Uterus (tissue), 4 donors: ENCODE data around the gene PEPD. TPM values are rescaled to one million over a fixed set of nuclear protein-coding genes. Genes with fewer than 3 reads are reported as not detected.

Source experiments
- DNase-seq, 2 donors: peaks; one replicate each; pipeline ENCODE4 v3.0.0-alpha.2; 2019 to 2020
- H3K27ac ChIP-seq, 2 donors: fragments of 200-600 bp; sonication (generic); 1 replicate in 1 of 2; 2 replicates in 1 of 2; pipeline ENCODE4 v1.5.1; 2016 to 2018
- H3K27me3 ChIP-seq, 2 donors: fragments of 200-600 bp; sonication (generic); one replicate each; pipeline ENCODE4 v1.5.1; 2018 to 2019; ENCODE audit warnings: control low read depth in 1 of 2
- H3K36me3 ChIP-seq, 2 donors: fragments of 200-600 bp; sonication (generic); one replicate each; pipeline ENCODE4 v1.5.1; 2019; ENCODE audit warnings: control low read depth in 1 of 2
- H3K4me1 ChIP-seq, 2 donors: fragments of 200-600 bp; sonication (generic); one replicate each; pipeline ENCODE4 v1.5.1; 2018 to 2019; ENCODE audit warnings: control low read depth in 1 of 2
- H3K4me3 ChIP-seq, 2 donors: fragments of 200-600 bp; sonication (generic); 1 replicate in 1 of 2; 2 replicates in 1 of 2; pipeline ENCODE4 v1.5.1; 2018 to 2019; ENCODE audit warnings: mild to moderate bottlenecking in 1 of 2
- H3K9me3 ChIP-seq, 2 donors: fragments of 200-600 bp; sonication (generic); one replicate each; pipeline ENCODE4 v1.5.1; 2019; ENCODE audit warnings: control low read depth in 1 of 2
- POLR2A ChIP-seq, 2 donors: fragments of 450-650 bp; IDR thresholded peaks; one replicate each; pipeline ENCODE4 v1.6.1; 2016; ENCODE audit warnings: antibody characterized with exemption in 2 of 2, mild to moderate bottlenecking in 1 of 2, moderate library complexity in 1 of 2
- intact Hi-C: fragments of 100-400 bp; cut with DNase I; formaldehyde crosslinking; loops from one replicate; pipeline ENCODE4 v1.15.1; 2023; ENCODE audit warnings: low total_unique reads
- total RNA-seq, 4 donors: library from RNA; depleted of rRNA in 3 of 4; stranded (reverse); fragments of >200 nt in 3 of 4; gene quantifications; one replicate each; pipeline versions ENCODE4 v1.1.0 to v1.2.4, GENCODE V29; 2014 to 2023
- TF ChIP-seq, protein P1 (sequence below), 4 experiments: fragments of 200-600 bp in 2 of 4; fragments of 450-650 bp in 2 of 4; sonication (generic) in 2 of 4; IDR thresholded peaks; one replicate each; pipeline ENCODE4 v1.5.1; 2016 to 2019; ENCODE audit warnings: antibody characterized with exemption in 4 of 4, mild to moderate bottlenecking in 2 of 4, moderate library complexity in 1 of 4
- donor health status: DM: yes; HTN: yes; CAD: no.

Gene PEPD
- total RNA-seq, 4 donors from 2014 or later, result 26.1 to 47.0 (median 37.9) TPM

DNA sequence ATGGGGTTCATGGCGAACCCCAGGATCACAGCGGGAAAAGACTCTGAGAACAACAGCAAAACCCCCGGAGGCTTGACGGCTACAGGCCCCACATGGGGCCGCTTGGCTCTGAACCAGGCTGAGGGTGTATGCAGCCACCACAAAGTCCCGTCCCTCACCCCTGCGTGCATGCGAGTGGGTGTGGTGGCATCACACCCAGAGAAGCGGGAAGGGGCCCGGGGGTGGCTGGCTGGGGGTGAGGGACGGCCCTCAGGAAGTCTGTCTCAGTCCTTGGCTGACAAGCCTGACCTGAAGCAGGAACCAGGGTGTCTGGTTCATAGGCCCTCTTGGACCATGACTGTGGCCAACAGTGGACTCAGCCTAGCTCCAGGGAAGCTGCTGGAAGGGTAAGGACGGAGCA is 113.9 kb downstream of the PEPD start:
- H3K36me3 ChIP-seq, result no peaks in the 10 kb centered on the region
- no peaks in the 10 kb centered on the region for H3K9me3 ChIP-seq
- no peaks in the 10 kb centered on the region for H3K27me3 ChIP-seq
- H3K27ac ChIP-seq, result no peak overlapping the region
- no peak for TF ChIP-seq POLR2A (IDR thresholded peaks at IDR 0.05)
- TF ChIP-seq, protein P1, sequence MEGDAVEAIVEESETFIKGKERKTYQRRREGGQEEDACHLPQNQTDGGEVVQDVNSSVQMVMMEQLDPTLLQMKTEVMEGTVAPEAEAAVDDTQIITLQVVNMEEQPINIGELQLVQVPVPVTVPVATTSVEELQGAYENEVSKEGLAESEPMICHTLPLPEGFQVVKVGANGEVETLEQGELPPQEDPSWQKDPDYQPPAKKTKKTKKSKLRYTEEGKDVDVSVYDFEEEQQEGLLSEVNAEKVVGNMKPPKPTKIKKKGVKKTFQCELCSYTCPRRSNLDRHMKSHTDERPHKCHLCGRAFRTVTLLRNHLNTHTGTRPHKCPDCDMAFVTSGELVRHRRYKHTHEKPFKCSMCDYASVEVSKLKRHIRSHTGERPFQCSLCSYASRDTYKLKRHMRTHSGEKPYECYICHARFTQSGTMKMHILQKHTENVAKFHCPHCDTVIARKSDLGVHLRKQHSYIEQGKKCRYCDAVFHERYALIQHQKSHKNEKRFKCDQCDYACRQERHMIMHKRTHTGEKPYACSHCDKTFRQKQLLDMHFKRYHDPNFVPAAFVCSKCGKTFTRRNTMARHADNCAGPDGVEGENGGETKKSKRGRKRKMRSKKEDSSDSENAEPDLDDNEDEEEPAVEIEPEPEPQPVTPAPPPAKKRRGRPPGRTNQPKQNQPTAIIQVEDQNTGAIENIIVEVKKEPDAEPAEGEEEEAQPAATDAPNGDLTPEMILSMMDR (IDR thresholded peaks at IDR 0.05), result no peak
- no peak overlapping the region for H3K4me3 ChIP-seq
- H3K4me1 ChIP-seq, result no peaks in the 10 kb centered on the region
- intact Hi-C loops, result loop anchor here (2.0 to 10.0 kb wide), 3 partner anchors 113 to 1395 kb away; no protein-coding TSS in a partner anchor
- DNase-seq, result no peak

DNA sequence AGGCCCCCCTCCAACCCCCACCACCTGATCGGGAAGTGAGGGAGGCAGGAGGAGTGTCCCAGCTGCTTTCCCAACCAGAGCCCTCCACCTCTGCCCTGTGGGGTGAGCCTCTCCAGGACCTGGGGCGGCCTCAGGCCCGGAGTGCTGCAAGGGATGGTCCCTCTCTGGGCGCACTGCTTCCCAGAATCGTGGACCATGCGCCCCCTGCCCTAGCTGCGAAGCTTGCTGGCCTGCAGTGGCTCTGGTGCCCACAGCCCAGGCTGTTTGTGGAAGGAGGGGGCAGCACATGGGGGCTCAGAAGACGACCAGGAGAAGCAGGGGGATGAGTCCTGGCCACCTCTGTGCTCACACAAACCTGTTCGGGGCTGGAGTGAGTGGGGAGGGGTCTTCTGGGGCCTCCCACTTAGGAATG is 114.4 kb downstream of the PEPD start:
- Histone ChIP-seq H3K36me3 (no peaks in the 10 kb centered on the region), H3K27me3 (no peaks in the 10 kb centered on the region), H3K27ac (no peak overlapping the region), H3K4me3 (no peak overlapping the region), H3K9me3 (no peaks in the 10 kb centered on the region), H3K4me1 (no peaks in the 10 kb centered on the region)
- intact Hi-C loops, result loop anchor here (2.0 to 10.0 kb wide), 3 partner anchors 112 to 1395 kb away; no protein-coding TSS in a partner anchor
- TF ChIP-seq, protein P1 (IDR thresholded peaks at IDR 0.05), result no peak
- peak in 1 of 2 donors; percentile 4 for TF ChIP-seq POLR2A (IDR thresholded peaks at IDR 0.05)
- no peak for DNase-seq

DNA sequence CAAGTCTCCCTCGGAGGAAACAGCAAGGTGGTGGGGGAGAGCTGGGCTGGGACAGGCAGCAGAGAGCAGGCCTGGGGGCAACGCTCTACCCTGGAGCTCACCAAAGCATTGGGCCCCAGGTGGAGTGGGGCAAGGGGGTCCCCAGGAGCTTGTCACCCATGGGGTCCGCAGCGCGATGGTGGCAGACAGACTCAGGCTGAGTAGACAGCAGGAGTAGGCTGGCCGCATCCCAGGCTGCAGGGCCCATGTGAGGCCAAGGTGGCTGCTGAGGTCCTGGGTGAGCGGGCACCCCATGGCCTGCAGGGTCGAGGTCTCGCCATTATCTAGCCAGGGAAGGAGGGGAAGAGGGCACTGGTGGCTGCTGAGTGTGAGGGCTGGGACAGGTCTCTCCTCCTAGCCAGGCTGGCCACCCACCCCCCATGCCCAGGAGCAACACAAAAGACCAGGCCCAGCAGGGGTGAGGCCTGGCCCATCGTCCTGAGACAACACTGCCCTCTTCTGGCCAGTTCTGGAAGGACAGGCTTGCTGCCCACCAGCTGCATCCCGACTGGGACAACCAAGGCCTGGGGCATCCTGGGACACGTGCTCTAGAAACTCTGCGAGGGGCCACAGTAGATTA is 115.0 kb downstream of the PEPD start:
- DNase-seq, result peak; percentile 72 to 78
- Histone ChIP-seq H3K27me3 (no peaks in the 10 kb centered on the region), H3K27ac (no peak overlapping the region), H3K9me3 (no peaks in the 10 kb centered on the region), H3K4me1 (no peaks in the 10 kb centered on the region), H3K36me3 (no peaks in the 10 kb centered on the region), H3K4me3 (no peak overlapping the region)
- intact Hi-C loops, result loop anchor here (2.0 to 10.0 kb wide), 3 partner anchors 112 to 1396 kb away; no protein-coding TSS in a partner anchor
- TF ChIP-seq, protein P1 (IDR thresholded peaks at IDR 0.05), result peak; percentile 93 to 97 (median 96)
- TF ChIP-seq POLR2A (IDR thresholded peaks at IDR 0.05), result peak in 1 of 2 donors; percentile 18

DNA sequence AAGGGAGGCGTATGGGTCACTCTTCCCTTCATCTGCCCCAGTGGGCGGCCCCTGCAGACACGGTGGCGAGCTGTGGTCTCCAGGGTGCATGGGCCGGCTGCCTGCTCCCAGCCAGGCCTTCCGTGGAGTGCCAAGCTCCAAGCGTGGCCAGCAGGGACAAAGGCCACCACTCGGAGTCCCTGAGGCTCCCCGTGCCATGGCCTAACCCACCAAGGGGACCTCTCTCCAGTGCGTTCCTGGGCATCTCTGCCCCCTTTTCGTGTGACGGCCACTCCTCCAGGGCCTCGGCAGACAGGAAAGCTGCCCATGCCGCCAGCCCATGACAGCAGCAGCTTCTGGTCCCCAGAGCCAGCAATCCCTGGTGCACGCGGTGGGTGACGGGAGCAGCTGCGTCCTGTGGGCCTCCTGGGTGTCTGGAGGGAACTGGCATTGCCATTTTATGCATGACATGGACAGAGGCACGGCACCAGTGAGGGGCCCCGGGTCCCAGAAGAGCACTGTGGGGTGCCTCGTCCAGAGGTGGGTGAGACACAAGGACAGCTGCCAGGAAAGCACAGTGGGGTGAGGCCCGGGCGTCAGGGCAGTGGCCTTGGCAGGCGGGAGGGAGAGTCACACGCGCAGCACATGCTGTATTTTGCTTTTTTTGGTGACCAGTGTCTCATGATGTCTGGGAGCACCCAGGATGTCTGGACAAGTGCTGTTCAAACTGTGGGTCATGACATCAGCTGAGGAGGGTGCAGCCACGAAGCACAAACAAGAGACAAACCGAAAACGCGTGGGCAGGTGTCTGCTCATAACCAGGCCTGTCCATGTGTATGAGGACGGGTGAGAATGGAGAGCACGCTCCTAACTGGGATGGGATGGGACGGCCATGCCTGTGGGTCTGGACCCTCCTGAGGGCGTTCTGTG is 115.8 kb downstream of the PEPD start:
- intact Hi-C loops, result loop anchor here (2.0 to 10.0 kb wide), 3 partner anchors 111 to 1396 kb away; no protein-coding TSS in a partner anchor
- TF ChIP-seq, protein P1 (IDR thresholded peaks at IDR 0.05), result no peak
- no peaks in the 10 kb centered on the region for H3K9me3 ChIP-seq
- H3K27ac ChIP-seq, result no peak overlapping the region
- H3K36me3 ChIP-seq, result no peaks in the 10 kb centered on the region
- peak; percentile 13 to 14 for DNase-seq
- no peaks in the 10 kb centered on the region for H3K27me3 ChIP-seq
- no peak overlapping the region for H3K4me3 ChIP-seq
- H3K4me1 ChIP-seq, result no peaks in the 10 kb centered on the region

DNA sequence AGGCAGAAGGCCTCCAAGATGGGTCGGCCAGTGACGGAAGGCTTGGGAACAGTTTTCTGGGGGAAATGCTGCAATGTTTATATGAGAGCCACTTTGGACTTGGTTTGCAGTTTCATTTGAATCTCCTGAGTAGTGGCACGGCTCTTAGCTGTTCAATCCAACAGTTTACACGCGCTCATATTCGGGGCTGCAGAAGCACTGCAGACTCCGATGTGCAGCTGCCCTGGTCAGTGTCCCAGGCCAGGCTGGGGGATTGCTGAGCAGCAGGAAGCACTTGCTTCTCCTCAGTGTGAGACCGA is 116.4 kb downstream of the PEPD start:
- intact Hi-C loops, result loop anchor here (5.0 to 10.0 kb wide), 2 partner anchors 110 to 1397 kb away; no protein-coding TSS in a partner anchor
- peak in 1 of 2 donors; percentile 27 for DNase-seq
- no peaks in the 10 kb centered on the region for H3K9me3 ChIP-seq
- no peaks in the 10 kb centered on the region for H3K36me3 ChIP-seq
- H3K27ac ChIP-seq, result no peak overlapping the region
- no peak overlapping the region for H3K4me3 ChIP-seq
- no peaks in the 10 kb centered on the region for H3K4me1 ChIP-seq
- H3K27me3 ChIP-seq, result no peaks in the 10 kb centered on the region
- TF ChIP-seq, protein P1 (IDR thresholded peaks at IDR 0.05), result no peak
- no peak for TF ChIP-seq POLR2A (IDR thresholded peaks at IDR 0.05)
